Measurements from ENCODE around the gene SP100. TPM values are rescaled to one million over a fixed set of nuclear protein-coding genes. Genes with fewer than 3 reads are reported as not detected.

The SP100 gene
- total and polyA plus RNA-seq, 2 of the 8 experiments (the other 6 are each of a cell fraction or from before 2014, with no cell fraction given) = 0.06 to 1.1 TPM

GRCh38 chr2:230447036-230447435 lies 31.0 kb downstream of the SP100 start:
- CTCF ChIA-PET (ENCODE audit: partially characterized antibody) = interaction anchor here (0.6 to 1.5 kb wide), 2 partner anchors 23 to 28 kb away, joined by 3 to 7 read pairs; no protein-coding TSS in a partner anchor
- no peak overlapping the region for H3K18ac ChIP-seq (ENCODE audit: extremely low read depth, low read length)
- H2BK15ac ChIP-seq (ENCODE audit: low read length) = no peak overlapping the region
- H3K9ac ChIP-seq (replicated peaks in 1 of 4; ENCODE audit: extremely low read depth in 1 of 4, low read depth in 3 of 4, low read length in 3 of 4) = no peak overlapping the region
- H4K20me1 ChIP-seq (replicated peaks in 1 of 2; ENCODE audit: control insufficient read depth in 1 of 2, insufficient read depth in 2 of 2, low read length in 2 of 2) = no peaks in the 10 kb centered on the region
- H3K56ac ChIP-seq (replicated peaks; ENCODE audit: insufficient read length, low read depth, low read length) = no peak overlapping the region
- no peaks in the 10 kb centered on the region; a peak in 1 of 7 replicates for H3K4me1 ChIP-seq (replicated peaks in 1 of 4; ENCODE audit: control insufficient read depth in 3 of 4, insufficient read depth in 4 of 4, low read length in 3 of 4)
- H2BK120ac ChIP-seq (replicated peaks; ENCODE audit: low read depth, low read length) = no peak overlapping the region
- H3K9me3 ChIP-seq (ENCODE audit: insufficient read depth in 2 of 2, low read depth in 1 of 2, low read length in 1 of 2) = no peaks in the 10 kb centered on the region
- no peak overlapping the region for H3K27ac ChIP-seq (ENCODE audit: low read depth, low read length)
- no peak overlapping the region for H3K14ac ChIP-seq (ENCODE audit: insufficient read length)
- no peak overlapping the region for H3K4me3 ChIP-seq (ENCODE audit: extremely low read depth in 1 of 4, insufficient read depth in 2 of 4, low read depth in 3 of 4, low read length in 4 of 4)
- H2BK12ac ChIP-seq (ENCODE audit: low read depth, low read length) = no peak overlapping the region
- no peak overlapping the region for H4K8ac ChIP-seq (ENCODE audit: extremely low read depth, insufficient read depth, low read length)
- no peak overlapping the region for H4K91ac ChIP-seq (replicated peaks; ENCODE audit: insufficient read length, low read length)
- H2BK5ac ChIP-seq (ENCODE audit: low read depth, low read length) = no peak overlapping the region
- no peak overlapping the region for H3K4me2 ChIP-seq (ENCODE audit: insufficient read depth in 1 of 2, low read depth in 2 of 2, low read length in 2 of 2)
- H4K5ac ChIP-seq (ENCODE audit: insufficient read length, low read depth, low read length) = no peak overlapping the region
- H3K23ac ChIP-seq (ENCODE audit: insufficient read length) = no peak overlapping the region
- no peaks in the 10 kb centered on the region for H3K79me2 ChIP-seq (ENCODE audit: control insufficient read depth in 1 of 2, insufficient read depth in 2 of 2, low read length in 2 of 2)
- no peak overlapping the region for H2AK5ac ChIP-seq (ENCODE audit: low read depth, low read length)
- H2BK20ac ChIP-seq (ENCODE audit: low read length) = no peak overlapping the region
- H3K23me2 ChIP-seq (ENCODE audit: low read depth, low read length) = no peaks in the 10 kb centered on the region
- H3K79me1 ChIP-seq (ENCODE audit: low read depth, low read length) = no peaks in the 10 kb centered on the region
- H3K36me3 ChIP-seq (ENCODE audit: control insufficient read depth in 2 of 4, insufficient read depth in 4 of 4, low read length in 3 of 4) = no peaks in the 10 kb centered on the region
- H3K4ac ChIP-seq (replicated peaks; ENCODE audit: insufficient read length, low read depth, low read length) = no peak overlapping the region
- no peak for DNase-seq (ENCODE audit: low read depth in 1 of 2, low spot score in 2 of 2)
- WGBS, 2 experiments (ENCODE audit: extremely low coverage in 1 of 2, insufficient coverage in 1 of 2, insufficient read length in 1 of 2, insufficient replicate concordance in 2 of 2, low coverage in 1 of 2, low lambda C conversion rate in 2 of 2, missing lambda C conversion rate in 1 of 2) = 88% methylated on average over 7 of the region's 7 CpGs; no CpG with 5 or more reads in 1 of the 2 experiments
- FAIRE-seq = no peak
- no peak overlapping the region for H2AFZ ChIP-seq (ENCODE audit: low read length)
- H3K27me3 ChIP-seq (replicated peaks in 1 of 4; ENCODE audit: control insufficient read depth in 3 of 4, extremely low read depth in 1 of 4, insufficient read depth in 3 of 4, low read length in 3 of 4) = no peaks in the 10 kb centered on the region
- POLR2A ChIA-PET (ENCODE audit: partially characterized antibody) = interaction anchor here (1.6 kb wide), 1 partner anchor 12 kb away, joined by 4 read pairs; no protein-coding TSS in a partner anchor
- TF ChIP-seq EZH2 (IDR thresholded peaks at IDR 0.05; ENCODE audit: low read depth, low read length, severe bottlenecking) = no peak
- TF ChIP-seq, protein P1, sequence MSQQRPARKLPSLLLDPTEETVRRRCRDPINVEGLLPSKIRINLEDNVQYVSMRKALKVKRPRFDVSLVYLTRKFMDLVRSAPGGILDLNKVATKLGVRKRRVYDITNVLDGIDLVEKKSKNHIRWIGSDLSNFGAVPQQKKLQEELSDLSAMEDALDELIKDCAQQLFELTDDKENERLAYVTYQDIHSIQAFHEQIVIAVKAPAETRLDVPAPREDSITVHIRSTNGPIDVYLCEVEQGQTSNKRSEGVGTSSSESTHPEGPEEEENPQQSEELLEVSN (IDR thresholded peaks at IDR 0.05) = no peak
- no peak for TF ChIP-seq TAF7 (optimal IDR thresholded peaks at IDR 0.05; ENCODE audit: borderline replicate concordance, low read depth, low read length)
- no peak for TF ChIP-seq CTCF (IDR thresholded peaks at IDR 0.05; ENCODE audit: control extremely low read depth in 1 of 3, insufficient read depth in 1 of 3, low read depth in 1 of 3, low read length in 3 of 3)
- TF ChIP-seq JUND (IDR thresholded peaks at IDR 0.05; ENCODE audit: low read length) = no peak
- no peak for TF ChIP-seq KDM5A (IDR thresholded peaks at IDR 0.05; ENCODE audit: low read length)
- TF ChIP-seq, protein P2, sequence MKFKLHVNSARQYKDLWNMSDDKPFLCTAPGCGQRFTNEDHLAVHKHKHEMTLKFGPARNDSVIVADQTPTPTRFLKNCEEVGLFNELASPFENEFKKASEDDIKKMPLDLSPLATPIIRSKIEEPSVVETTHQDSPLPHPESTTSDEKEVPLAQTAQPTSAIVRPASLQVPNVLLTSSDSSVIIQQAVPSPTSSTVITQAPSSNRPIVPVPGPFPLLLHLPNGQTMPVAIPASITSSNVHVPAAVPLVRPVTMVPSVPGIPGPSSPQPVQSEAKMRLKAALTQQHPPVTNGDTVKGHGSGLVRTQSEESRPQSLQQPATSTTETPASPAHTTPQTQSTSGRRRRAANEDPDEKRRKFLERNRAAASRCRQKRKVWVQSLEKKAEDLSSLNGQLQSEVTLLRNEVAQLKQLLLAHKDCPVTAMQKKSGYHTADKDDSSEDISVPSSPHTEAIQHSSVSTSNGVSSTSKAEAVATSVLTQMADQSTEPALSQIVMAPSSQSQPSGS (IDR thresholded peaks at IDR 0.05; ENCODE audit: low read length) = no peak
- no peak for TF ChIP-seq CBX5 (IDR thresholded peaks at IDR 0.05; ENCODE audit: low read depth, low read length)
- TF ChIP-seq RXRA (IDR thresholded peaks at IDR 0.05; ENCODE audit: insufficient read depth, low read depth, low read length) = no peak
